OCI-LY1 (cell line): ENCODE measurements around the gene SVBP.
A peak's percentile ranks its signal among the peaks of the same experiment; 100 is the strongest.

Experiments
- H2AFZ ChIP-seq: fragments of 200-600 bp; sonication (generic), shearing (Covaris generic); 2 replicates; pipeline ENCODE4 v1.6.0; 2014; ENCODE audit warnings: antibody characterized with exemption, mild to moderate bottlenecking, low read length
- H3F3A ChIP-seq: fragments of 200-600 bp; sonication (generic), shearing (Covaris generic); 2 replicates; pipeline ENCODE4 v1.6.0; 2014; ENCODE audit warnings: mild to moderate bottlenecking, antibody characterized with exemption, low read length, moderate library complexity; ENCODE audit not compliant: insufficient read depth
- H3K27ac ChIP-seq: fragments of 200-600 bp; sonication (generic); 2 replicates; pipeline ENCODE4 v1.5.1; 2014; ENCODE audit warnings: low read length, mixed run types, mild to moderate bottlenecking, low read depth; ENCODE audit not compliant: poor library complexity, severe bottlenecking
- H3K27me3 ChIP-seq: fragments of 200-600 bp; sonication (generic); 2 replicates; pipeline ENCODE4 v1.6.0; 2014; ENCODE audit warnings: antibody characterized with exemption, mild to moderate bottlenecking, low read length, moderate library complexity; ENCODE audit not compliant: insufficient read depth
- H3K36me3 ChIP-seq: fragments of 200-600 bp; sonication (generic); 2 replicates; pipeline ENCODE4 v1.6.1; 2014; ENCODE audit warnings: mild to moderate bottlenecking, antibody characterized with exemption, low read length, moderate library complexity, mixed read lengths; ENCODE audit not compliant: insufficient read depth
- H3K4me1 ChIP-seq: fragments of 200-600 bp; sonication (generic); 2 replicates; pipeline ENCODE4 v1.5.1; 2014; ENCODE audit warnings: mild to moderate bottlenecking, low read length, moderate library complexity; ENCODE audit not compliant: insufficient read depth, severe bottlenecking
- H3K4me2 ChIP-seq: fragments of 200-600 bp; sonication (generic), shearing (Covaris generic); 2 replicates; pipeline ENCODE4 v1.6.1; 2014; ENCODE audit warnings: low read length
- H3K4me3 ChIP-seq: fragments of 200-600 bp; sonication (generic); 2 replicates; pipeline ENCODE4 v1.5.1; 2014; ENCODE audit warnings: low read length, low read depth, mild to moderate bottlenecking, mixed read lengths; ENCODE audit not compliant: poor library complexity, severe bottlenecking
- H3K79me2 ChIP-seq: fragments of 200-600 bp; shearing (Covaris generic); 2 replicates; pipeline ENCODE4 v1.6.1; 2016; ENCODE audit warnings: mixed run types, low read length, mixed read lengths; ENCODE audit not compliant: insufficient read depth
- H3K9ac ChIP-seq: fragments of 200-600 bp; sonication (generic), shearing (Covaris generic); 2 replicates; pipeline ENCODE4 v1.6.1; 2014; ENCODE audit warnings: mild to moderate bottlenecking, low read length, mixed read lengths
- H3K9me2 ChIP-seq: fragments of 200-600 bp; sonication (generic), shearing (Covaris generic); 2 replicates; pipeline ENCODE4 v1.6.1; 2014; ENCODE audit warnings: low read depth, mild to moderate bottlenecking, low read length, mixed read lengths
- H3K9me3 ChIP-seq: fragments of 200-600 bp; shearing (Covaris generic); 2 replicates; pipeline ENCODE4 v1.6.1; 2014; ENCODE audit warnings: low read length, mixed read lengths
- H4K20me1 ChIP-seq: fragments of 200-600 bp; sonication (generic), shearing (Covaris generic); 2 replicates; pipeline ENCODE4 v1.6.0; 2016; ENCODE audit warnings: mild to moderate bottlenecking, low read length; ENCODE audit not compliant: insufficient read depth
- CTCF ChIP-seq: fragments of 200-600 bp; sonication (generic), shearing (Covaris generic); IDR thresholded peaks from 2 replicates; pipeline ENCODE4 v1.5.1; 2017; ENCODE audit warnings: mild to moderate bottlenecking, antibody characterized with exemption, low read length, moderate library complexity, mixed read lengths
- EZH2 ChIP-seq: fragments of 200-600 bp; sonication (generic), shearing (Covaris generic); IDR thresholded peaks from 2 replicates; pipeline ENCODE4 v1.8.0; 2017; ENCODE audit warnings: borderline replicate concordance, mixed run types, mild to moderate bottlenecking, antibody characterized with exemption, low read length, moderate library complexity, mixed read lengths

The SVBP gene

GRCh38 chr1:42761567-42761966 is 55.6 kb downstream of the SVBP start:
- H3K9me2 ChIP-seq = no peaks in the 10 kb centered on the region
- no peaks in the 10 kb centered on the region for H3K27me3 ChIP-seq
- H3K4me2 ChIP-seq = no peak overlapping the region
- no peaks in the 10 kb centered on the region for H3K79me2 ChIP-seq
- peaks cover 21% of the 10 kb centered on the region; the same call in 1 of the 2 replicates for H3K36me3 ChIP-seq
- H3F3A ChIP-seq = no peaks in the 10 kb centered on the region
- no peak overlapping the region for H3K27ac ChIP-seq
- H3K9ac ChIP-seq = no peak overlapping the region
- no peak overlapping the region for H3K4me3 ChIP-seq
- peaks cover 29% of the 10 kb centered on the region for H3K4me1 ChIP-seq
- TF ChIP-seq EZH2 (no peak), CTCF (no peak)
- no peak overlapping the region for H2AFZ ChIP-seq
- no peaks in the 10 kb centered on the region for H3K9me3 ChIP-seq
- H4K20me1 ChIP-seq = no peaks in the 10 kb centered on the region

- Histone ChIP-seq H3K36me3 (peaks cover 43% of the 10 kb centered on the region), H3K4me1 (peaks cover 11% of the 10 kb centered on the region), H3K27me3 (no peaks in the 10 kb centered on the region), H3K79me2 (no peaks in the 10 kb centered on the region), H3K4me2 (no peak overlapping the region), H3K27ac (peak overlapping the region; percentile 45), H3K4me3 (no peak overlapping the region), H2AFZ (no peak overlapping the region), H4K20me1 (no peaks in the 10 kb centered on the region), H3K9ac (no peak overlapping the region), H3K9me2 (no peaks in the 10 kb centered on the region), H3K9me3 (no peaks in the 10 kb centered on the region), H3F3A (no peaks in the 10 kb centered on the region)
- no peak for TF ChIP-seq EZH2
- TF ChIP-seq CTCF = peak; percentile 58
Measured at GRCh38 chr1:42759114-42759513, 58.1 kb downstream of the SVBP start.

- Histone ChIP-seq H3K9me3 (no peaks in the 10 kb centered on the region), H3F3A (no peaks in the 10 kb centered on the region), H3K9ac (no peak overlapping the region), H3K36me3 (peaks cover 47% of the 10 kb centered on the region), H3K4me1 (peaks cover 11% of the 10 kb centered on the region), H2AFZ (no peak overlapping the region), H3K79me2 (no peaks in the 10 kb centered on the region), H4K20me1 (no peaks in the 10 kb centered on the region), H3K4me2 (no peak overlapping the region), H3K27me3 (no peaks in the 10 kb centered on the region), H3K9me2 (no peaks in the 10 kb centered on the region), H3K4me3 (no peak overlapping the region), H3K27ac (peak overlapping the region; percentile 45)
- TF ChIP-seq EZH2 (no peak), CTCF (no peak)
Measured at GRCh38 chr1:42758641-42759040, 58.6 kb downstream of the SVBP start.
